Neural progenitor cell (in vitro differentiated cells): ENCODE data around the gene NTRK1. TPM values are rescaled to one million over a fixed set of nuclear protein-coding genes. Genes with fewer than 3 reads are reported as not detected.
A peak's percentile ranks its signal among the peaks of the same experiment; 100 is the strongest.

ENCODE experiments used
- DNase-seq: peaks from one replicate; pipeline ENCODE4 v3.0.0-alpha.2; 2016; ENCODE audit warnings: low spot score
- H2AFZ ChIP-seq: fragments of 200-600 bp; sonication (generic); replicated peaks from 2 replicates; pipeline ENCODE4 v1.6.1; 2016; ENCODE audit warnings: antibody characterized with exemption
- H3F3A ChIP-seq: fragments of 200-600 bp; sonication (generic); 2 replicates; pipeline ENCODE4 v1.6.1; 2016; ENCODE audit warnings: antibody characterized with exemption, low read depth
- H3K27ac ChIP-seq: fragments of 200-600 bp; sonication (generic); 2 replicates; pipeline ENCODE4 v1.5.1; 2016; ENCODE audit warnings: mild to moderate bottlenecking
- H3K27me3 ChIP-seq: fragments of 200-600 bp; sonication (generic); 2 replicates; pipeline ENCODE4 v1.6.1; 2016; ENCODE audit warnings: mild to moderate bottlenecking, moderate library complexity
- H3K36me3 ChIP-seq: fragments of 200-600 bp; sonication (generic); 2 replicates; pipeline ENCODE4 v1.5.1; 2016
- H3K4me1 ChIP-seq: fragments of 200-600 bp; sonication (generic); 2 replicates; pipeline ENCODE4 v1.6.1; 2016; ENCODE audit warnings: mixed run types
- H3K4me2 ChIP-seq: fragments of 200-600 bp; sonication (generic); 2 replicates; pipeline ENCODE4 v1.6.1; 2016
- H3K4me3 ChIP-seq: fragments of 200-600 bp; sonication (generic); 2 replicates; pipeline ENCODE4 v1.5.1; 2016
- H3K79me2 ChIP-seq: fragments of 200-600 bp; sonication (generic); 2 replicates; pipeline ENCODE4 v1.6.1; 2016; ENCODE audit warnings: low read depth
- H3K9ac ChIP-seq: fragments of 200-600 bp; sonication (generic); 2 replicates; pipeline ENCODE4 v1.6.1; 2016
- H3K9me3 ChIP-seq: fragments of 200-600 bp; sonication (generic); 2 replicates; pipeline ENCODE4 v1.5.1; 2016; ENCODE audit warnings: low read depth
- H4K20me1 ChIP-seq: fragments of 200-600 bp; sonication (generic); 2 replicates; pipeline ENCODE4 v1.6.1; 2016; ENCODE audit warnings: low read depth
- H3K27ac Mint-ChIP-seq: 3 replicates; pipeline ENCODE4 v1.8.0; 2021; ENCODE audit warnings: mixed read lengths
- H3K27me3 Mint-ChIP-seq: 2 replicates; pipeline ENCODE4 v1.8.0; 2022; ENCODE audit warnings: low read depth, mild to moderate bottlenecking, inconsistent platforms, moderate library complexity, mixed read lengths; ENCODE audit not compliant: insufficient read depth
- H3K36me3 Mint-ChIP-seq: 3 replicates; pipeline ENCODE4 v1.8.0; 2021; ENCODE audit warnings: mixed read lengths
- H3K4me1 Mint-ChIP-seq: 3 replicates; pipeline ENCODE4 v1.8.0; 2021; ENCODE audit warnings: mixed read lengths
- H3K4me3 Mint-ChIP-seq: 3 replicates; pipeline ENCODE4 v1.8.0; 2021; ENCODE audit warnings: mild to moderate bottlenecking, moderate library complexity, mixed read lengths
- H3K9me3 Mint-ChIP-seq: 3 replicates; pipeline ENCODE4 v1.8.0; 2020; ENCODE audit warnings: mixed read lengths
- EZH2 ChIP-seq: fragments of 200-600 bp; sonication (generic); IDR thresholded peaks from 2 replicates; pipeline ENCODE4 v1.6.1; 2017; ENCODE audit warnings: antibody characterized with exemption, mild to moderate bottlenecking, moderate library complexity
- EZH2phosphoT487 ChIP-seq: fragments of 200-600 bp; sonication (generic); IDR thresholded peaks from 2 replicates; pipeline ENCODE4 v1.6.1; 2017; ENCODE audit warnings: antibody characterized with exemption
- total RNA-seq: library from RNA; depleted of rRNA; stranded (reverse); fragments of >200 nt; gene quantifications from 2 replicates; pipeline ENCODE4 v1.2.3, GENCODE V29; 2015; ENCODE audit warnings: low replicate concordance
- TF ChIP-seq, protein P1 (sequence below): fragments of 200-600 bp; sonication (generic); IDR thresholded peaks from 2 replicates; pipeline ENCODE4 v1.5.1; 2017; ENCODE audit warnings: antibody characterized with exemption, mild to moderate bottlenecking

The NTRK1 gene
- total RNA-seq, 1 donor from 2014 or later, result not detected

DNA sequence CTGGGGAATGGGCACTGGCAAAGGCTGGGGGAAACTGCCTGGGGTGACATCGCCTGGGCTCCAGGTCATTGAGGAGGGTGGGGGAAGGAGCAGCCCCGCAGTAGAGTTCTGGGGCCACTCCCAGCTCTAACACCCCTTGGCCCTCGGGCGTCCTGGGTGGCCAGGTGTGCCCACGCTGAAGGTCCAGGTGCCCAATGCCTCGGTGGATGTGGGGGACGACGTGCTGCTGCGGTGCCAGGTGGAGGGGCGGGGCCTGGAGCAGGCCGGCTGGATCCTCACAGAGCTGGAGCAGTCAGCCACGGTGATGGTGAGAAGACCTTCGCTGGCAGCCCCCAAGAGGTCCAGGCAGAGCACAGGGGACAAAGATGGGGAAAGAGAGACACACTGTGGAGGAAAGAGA, 7.7 kb downstream of the NTRK1 start:
- Histone ChIP-seq H3K79me2 (no peaks in the 10 kb centered on the region), H3K27ac (no peak overlapping the region), H3K9ac (no peak overlapping the region), H3K4me1 (peaks cover 10% of the 10 kb centered on the region), H2AFZ (no peak overlapping the region), H3K4me3 (no peak overlapping the region), H3K4me2 (no peak overlapping the region), H3F3A (peaks cover 5% of the 10 kb centered on the region), H3K36me3 (no peaks in the 10 kb centered on the region), H3K9me3 (no peaks in the 10 kb centered on the region), H3K27me3 (peaks cover 44% of the 10 kb centered on the region), H4K20me1 (no peaks in the 10 kb centered on the region)
- Mint-ChIP-seq H3K27ac (peak overlapping the region; percentile 51), H3K27me3 (peaks cover 28% of the 10 kb centered on the region), H3K36me3 (no peaks in the 10 kb centered on the region), H3K9me3 (no peaks in the 10 kb centered on the region), H3K4me1 (peaks cover 47% of the 10 kb centered on the region), H3K4me3 (no peak overlapping the region)
- TF ChIP-seq, protein P1, sequence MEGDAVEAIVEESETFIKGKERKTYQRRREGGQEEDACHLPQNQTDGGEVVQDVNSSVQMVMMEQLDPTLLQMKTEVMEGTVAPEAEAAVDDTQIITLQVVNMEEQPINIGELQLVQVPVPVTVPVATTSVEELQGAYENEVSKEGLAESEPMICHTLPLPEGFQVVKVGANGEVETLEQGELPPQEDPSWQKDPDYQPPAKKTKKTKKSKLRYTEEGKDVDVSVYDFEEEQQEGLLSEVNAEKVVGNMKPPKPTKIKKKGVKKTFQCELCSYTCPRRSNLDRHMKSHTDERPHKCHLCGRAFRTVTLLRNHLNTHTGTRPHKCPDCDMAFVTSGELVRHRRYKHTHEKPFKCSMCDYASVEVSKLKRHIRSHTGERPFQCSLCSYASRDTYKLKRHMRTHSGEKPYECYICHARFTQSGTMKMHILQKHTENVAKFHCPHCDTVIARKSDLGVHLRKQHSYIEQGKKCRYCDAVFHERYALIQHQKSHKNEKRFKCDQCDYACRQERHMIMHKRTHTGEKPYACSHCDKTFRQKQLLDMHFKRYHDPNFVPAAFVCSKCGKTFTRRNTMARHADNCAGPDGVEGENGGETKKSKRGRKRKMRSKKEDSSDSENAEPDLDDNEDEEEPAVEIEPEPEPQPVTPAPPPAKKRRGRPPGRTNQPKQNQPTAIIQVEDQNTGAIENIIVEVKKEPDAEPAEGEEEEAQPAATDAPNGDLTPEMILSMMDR, result no peak
- TF ChIP-seq EZH2phosphoT487 (no peak), EZH2 (no peak)
- DNase-seq, result no peak

- no peak for DNase-seq
- TF ChIP-seq EZH2phosphoT487 (no peak), EZH2 (no peak)
- TF ChIP-seq, protein P1, result no peak
- peaks cover 37% of the 10 kb centered on the region for H3K4me1 Mint-ChIP-seq
- Histone ChIP-seq H2AFZ (no peak overlapping the region), H3K9me3 (no peaks in the 10 kb centered on the region), H3K27me3 (peaks cover 33% of the 10 kb centered on the region), H3K9ac (no peak overlapping the region), H4K20me1 (no peaks in the 10 kb centered on the region), H3K4me1 (peaks cover 10% of the 10 kb centered on the region), H3K27ac (no peak overlapping the region), H3F3A (peaks cover 5% of the 10 kb centered on the region), H3K79me2 (no peaks in the 10 kb centered on the region), H3K4me2 (no peak overlapping the region), H3K4me3 (no peak overlapping the region), H3K36me3 (no peaks in the 10 kb centered on the region)
- peaks cover 23% of the 10 kb centered on the region for H3K27me3 Mint-ChIP-seq
- no peaks in the 10 kb centered on the region for H3K9me3 Mint-ChIP-seq
- H3K27ac Mint-ChIP-seq, result peak overlapping the region; percentile 78
- peak overlapping the region; percentile 33 for H3K4me3 Mint-ChIP-seq
- no peaks in the 10 kb centered on the region for H3K36me3 Mint-ChIP-seq
These were observed 8.8 kb downstream of the NTRK1 start for GRCh38 chr1:156869455-156869854.

GRCh38 chr1:156873659-156874058, 13.0 kb downstream of the NTRK1 start:
- peaks cover 16% of the 10 kb centered on the region for H3K27me3 Mint-ChIP-seq

More at GRCh38 chr1:156873659-156874058, 13.0 kb downstream of the NTRK1 start:
- Mint-ChIP-seq H3K4me1 (peaks cover 12% of the 10 kb centered on the region), H3K36me3 (no peaks in the 10 kb centered on the region), H3K27ac (no peak overlapping the region), H3K4me3 (no peak overlapping the region), H3K9me3 (no peaks in the 10 kb centered on the region)
- no peaks in the 10 kb centered on the region for H3K79me2 ChIP-seq
- no peak for TF ChIP-seq EZH2phosphoT487
- TF ChIP-seq, protein P1, result no peak
- TF ChIP-seq EZH2, result no peak
- peaks cover 4% of the 10 kb centered on the region for H3K4me1 ChIP-seq
- H3K4me2 ChIP-seq, result no peak overlapping the region
- DNase-seq, result no peak
- H3K4me3 ChIP-seq, result no peak overlapping the region
- no peaks in the 10 kb centered on the region for H3K9me3 ChIP-seq
- no peaks in the 10 kb centered on the region for H3F3A ChIP-seq
- no peaks in the 10 kb centered on the region for H3K36me3 ChIP-seq
- peaks cover 46% of the 10 kb centered on the region for H3K27me3 ChIP-seq
- H3K9ac ChIP-seq, result no peak overlapping the region
- no peaks in the 10 kb centered on the region for H4K20me1 ChIP-seq
- H3K27ac ChIP-seq, result no peak overlapping the region
- H2AFZ ChIP-seq, result no peak overlapping the region
